WTC11 (cell line): Measurements from ENCODE around the gene FAM117B. TPM values are rescaled to one million over a fixed set of nuclear protein-coding genes. Genes with fewer than 3 reads are reported as not detected.

Source experiments
- ATAC-seq: fragments of 200-7000 bp; cut with Tn5 transposase; 2 replicates; pipeline ENCODE4 v1.10.0; 2021; ENCODE audit warnings: mild to moderate bottlenecking, moderate library complexity
- CTCF ChIA-PET: fragments of 300-600 bp; sonication (Branson Sonifier 250); formaldehyde crosslinking; loops from one replicate; lab custom pipeline; 2021; ENCODE audit warnings: antibody characterized with exemption; lab: Charles Lee
- POLR2A ChIA-PET: fragments of 350-600 bp; sonication (Branson Sonifier 250); formaldehyde crosslinking; loops from one replicate; lab custom pipeline; 2021; ENCODE audit warnings: antibody characterized with exemption; lab: Charles Lee
- DNase-seq: peaks from one replicate; pipeline ENCODE4 v3.0.0; 2021; ENCODE audit warnings: low spot score
- H3K27ac Mint-ChIP-seq: 2 replicates; pipeline ENCODE4 v1.8.0; 2021; ENCODE audit warnings: mixed read lengths
- H3K27me3 Mint-ChIP-seq: 2 replicates; pipeline ENCODE4 v1.8.0; 2021; ENCODE audit warnings: low read depth, mild to moderate bottlenecking, moderate library complexity, mixed read lengths
- H3K36me3 Mint-ChIP-seq: 2 replicates; pipeline ENCODE4 v1.8.0; 2021; ENCODE audit warnings: mixed read lengths
- H3K4me1 Mint-ChIP-seq: 2 replicates; pipeline ENCODE4 v1.8.0; 2022; ENCODE audit warnings: mixed read lengths
- H3K4me3 Mint-ChIP-seq: 2 replicates; pipeline ENCODE4 v1.8.0; 2021; ENCODE audit warnings: mild to moderate bottlenecking, moderate library complexity, mixed read lengths
- H3K9me3 Mint-ChIP-seq: 2 replicates; pipeline ENCODE4 v1.8.0; 2021; ENCODE audit warnings: mixed read lengths
- ESRRA ChIP-seq: sonication (generic); formaldehyde crosslinking; IDR thresholded peaks from 2 replicates; pipeline ENCODE4 v1.8.1; 2022; ENCODE audit warnings: mild to moderate bottlenecking, missing genetic modification reagents, borderline replicate concordance
- JAZF1 ChIP-seq: fragments of 250-450 bp; sonication (Bioruptor Pico); IDR thresholded peaks from 2 replicates; pipeline ENCODE4 v1.9.0; 2021; ENCODE audit warnings: moderate library complexity, mild to moderate bottlenecking, inconsistent platforms
- JUN ChIP-seq: sonication (generic); formaldehyde crosslinking; IDR thresholded peaks from 2 replicates; pipeline ENCODE4 v1.8.0; 2023; ENCODE audit warnings: mild to moderate bottlenecking, missing genetic modification reagents
- NFATC4 ChIP-seq: fragments of 250-450 bp; sonication (Bioruptor Pico); IDR thresholded peaks from 2 replicates; pipeline ENCODE4 v1.9.0; 2021; ENCODE audit warnings: mild to moderate bottlenecking
- NFE2L1 ChIP-seq: sonication (generic); formaldehyde crosslinking; IDR thresholded peaks from 2 replicates; pipeline ENCODE4 v1.8.1; 2023; ENCODE audit warnings: missing genetic modification reagents
- TEAD1 ChIP-seq: sonication (generic); formaldehyde crosslinking; IDR thresholded peaks from 2 replicates; pipeline ENCODE4 v1.8.0; 2022; ENCODE audit warnings: mild to moderate bottlenecking, missing genetic modification reagents
- total RNA-seq: library from RNA; stranded (reverse); gene quantifications from 3 replicates; pipeline ENCODE4 v1.2.3, GENCODE V29; 2021
- TF ChIP-seq, protein P1 (sequence below): sonication (generic); formaldehyde crosslinking; conservative IDR thresholded peaks from 2 replicates; pipeline ENCODE4 v1.8.1; 2023; ENCODE audit warnings: mild to moderate bottlenecking, low read depth, missing genetic modification reagents, moderate library complexity
- TF ChIP-seq, protein P2 (sequence below): sonication (generic); formaldehyde crosslinking; IDR thresholded peaks from 2 replicates; pipeline ENCODE4 v1.8.1; 2022; ENCODE audit warnings: missing genetic modification reagents, borderline replicate concordance
- TF ChIP-seq, protein P3 (sequence below): sonication (generic); formaldehyde crosslinking; IDR thresholded peaks from 2 replicates; pipeline ENCODE4 v1.8.0; 2022; ENCODE audit warnings: mild to moderate bottlenecking, missing genetic modification reagents
- TF ChIP-seq, protein P4 (sequence below): sonication (generic); formaldehyde crosslinking; IDR thresholded peaks from 2 replicates; pipeline ENCODE4 v1.8.0; 2023; ENCODE audit warnings: mild to moderate bottlenecking, missing genetic modification reagents
- TF ChIP-seq, protein P5 (sequence below): fragments of 250-450 bp; sonication (Bioruptor Pico); conservative IDR thresholded peaks from 2 replicates; pipeline ENCODE4 v1.9.0; 2021; ENCODE audit warnings: mild to moderate bottlenecking

FAM117B gene
- total RNA-seq, 1 experiment from 2014 or later: 18.1 TPM

DNA sequence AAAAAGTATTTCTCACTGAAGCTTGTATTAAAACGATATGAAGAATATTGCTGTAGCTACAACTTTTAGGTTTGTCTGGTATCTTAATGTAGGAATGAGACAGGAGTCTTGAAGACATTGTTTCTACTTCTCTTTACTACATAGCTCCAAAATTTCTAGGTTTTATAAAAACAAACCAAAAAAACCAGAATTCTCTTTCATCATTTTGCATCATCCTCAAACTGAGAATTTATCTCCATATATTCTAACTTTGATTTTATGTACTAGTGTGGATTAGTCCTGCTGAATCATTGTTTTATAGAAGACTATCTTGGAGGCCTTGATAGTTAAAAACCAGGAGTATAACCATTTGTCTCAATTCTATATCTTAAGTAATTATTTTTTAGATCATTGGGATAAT lies 136.6 kb downstream of the FAM117B start (continued):
- TF ChIP-seq, protein P1, sequence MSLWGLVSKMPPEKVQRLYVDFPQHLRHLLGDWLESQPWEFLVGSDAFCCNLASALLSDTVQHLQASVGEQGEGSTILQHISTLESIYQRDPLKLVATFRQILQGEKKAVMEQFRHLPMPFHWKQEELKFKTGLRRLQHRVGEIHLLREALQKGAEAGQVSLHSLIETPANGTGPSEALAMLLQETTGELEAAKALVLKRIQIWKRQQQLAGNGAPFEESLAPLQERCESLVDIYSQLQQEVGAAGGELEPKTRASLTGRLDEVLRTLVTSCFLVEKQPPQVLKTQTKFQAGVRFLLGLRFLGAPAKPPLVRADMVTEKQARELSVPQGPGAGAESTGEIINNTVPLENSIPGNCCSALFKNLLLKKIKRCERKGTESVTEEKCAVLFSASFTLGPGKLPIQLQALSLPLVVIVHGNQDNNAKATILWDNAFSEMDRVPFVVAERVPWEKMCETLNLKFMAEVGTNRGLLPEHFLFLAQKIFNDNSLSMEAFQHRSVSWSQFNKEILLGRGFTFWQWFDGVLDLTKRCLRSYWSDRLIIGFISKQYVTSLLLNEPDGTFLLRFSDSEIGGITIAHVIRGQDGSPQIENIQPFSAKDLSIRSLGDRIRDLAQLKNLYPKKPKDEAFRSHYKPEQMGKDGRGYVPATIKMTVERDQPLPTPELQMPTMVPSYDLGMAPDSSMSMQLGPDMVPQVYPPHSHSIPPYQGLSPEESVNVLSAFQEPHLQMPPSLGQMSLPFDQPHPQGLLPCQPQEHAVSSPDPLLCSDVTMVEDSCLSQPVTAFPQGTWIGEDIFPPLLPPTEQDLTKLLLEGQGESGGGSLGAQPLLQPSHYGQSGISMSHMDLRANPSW (CRISPR knock-in tag): no peak
- TF ChIP-seq, protein P2, sequence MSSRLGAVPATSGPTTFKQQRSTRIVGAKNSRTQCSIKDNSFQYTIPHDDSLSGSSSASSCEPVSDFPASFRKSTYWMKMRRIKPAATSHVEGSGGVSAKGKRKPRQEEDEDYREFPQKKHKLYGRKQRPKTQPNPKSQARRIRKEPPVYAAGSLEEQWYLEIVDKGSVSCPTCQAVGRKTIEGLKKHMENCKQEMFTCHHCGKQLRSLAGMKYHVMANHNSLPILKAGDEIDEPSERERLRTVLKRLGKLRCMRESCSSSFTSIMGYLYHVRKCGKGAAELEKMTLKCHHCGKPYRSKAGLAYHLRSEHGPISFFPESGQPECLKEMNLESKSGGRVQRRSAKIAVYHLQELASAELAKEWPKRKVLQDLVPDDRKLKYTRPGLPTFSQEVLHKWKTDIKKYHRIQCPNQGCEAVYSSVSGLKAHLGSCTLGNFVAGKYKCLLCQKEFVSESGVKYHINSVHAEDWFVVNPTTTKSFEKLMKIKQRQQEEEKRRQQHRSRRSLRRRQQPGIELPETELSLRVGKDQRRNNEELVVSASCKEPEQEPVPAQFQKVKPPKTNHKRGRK (CRISPR knock-in tag): no peak
- TF ChIP-seq, protein P3, sequence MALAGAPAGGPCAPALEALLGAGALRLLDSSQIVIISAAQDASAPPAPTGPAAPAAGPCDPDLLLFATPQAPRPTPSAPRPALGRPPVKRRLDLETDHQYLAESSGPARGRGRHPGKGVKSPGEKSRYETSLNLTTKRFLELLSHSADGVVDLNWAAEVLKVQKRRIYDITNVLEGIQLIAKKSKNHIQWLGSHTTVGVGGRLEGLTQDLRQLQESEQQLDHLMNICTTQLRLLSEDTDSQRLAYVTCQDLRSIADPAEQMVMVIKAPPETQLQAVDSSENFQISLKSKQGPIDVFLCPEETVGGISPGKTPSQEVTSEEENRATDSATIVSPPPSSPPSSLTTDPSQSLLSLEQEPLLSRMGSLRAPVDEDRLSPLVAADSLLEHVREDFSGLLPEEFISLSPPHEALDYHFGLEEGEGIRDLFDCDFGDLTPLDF: no peak
- TF ChIP-seq NFATC4 (CRISPR knock-in tag): no peak
- TF ChIP-seq JAZF1 (CRISPR knock-in tag): no peak
- TF ChIP-seq, protein P4, sequence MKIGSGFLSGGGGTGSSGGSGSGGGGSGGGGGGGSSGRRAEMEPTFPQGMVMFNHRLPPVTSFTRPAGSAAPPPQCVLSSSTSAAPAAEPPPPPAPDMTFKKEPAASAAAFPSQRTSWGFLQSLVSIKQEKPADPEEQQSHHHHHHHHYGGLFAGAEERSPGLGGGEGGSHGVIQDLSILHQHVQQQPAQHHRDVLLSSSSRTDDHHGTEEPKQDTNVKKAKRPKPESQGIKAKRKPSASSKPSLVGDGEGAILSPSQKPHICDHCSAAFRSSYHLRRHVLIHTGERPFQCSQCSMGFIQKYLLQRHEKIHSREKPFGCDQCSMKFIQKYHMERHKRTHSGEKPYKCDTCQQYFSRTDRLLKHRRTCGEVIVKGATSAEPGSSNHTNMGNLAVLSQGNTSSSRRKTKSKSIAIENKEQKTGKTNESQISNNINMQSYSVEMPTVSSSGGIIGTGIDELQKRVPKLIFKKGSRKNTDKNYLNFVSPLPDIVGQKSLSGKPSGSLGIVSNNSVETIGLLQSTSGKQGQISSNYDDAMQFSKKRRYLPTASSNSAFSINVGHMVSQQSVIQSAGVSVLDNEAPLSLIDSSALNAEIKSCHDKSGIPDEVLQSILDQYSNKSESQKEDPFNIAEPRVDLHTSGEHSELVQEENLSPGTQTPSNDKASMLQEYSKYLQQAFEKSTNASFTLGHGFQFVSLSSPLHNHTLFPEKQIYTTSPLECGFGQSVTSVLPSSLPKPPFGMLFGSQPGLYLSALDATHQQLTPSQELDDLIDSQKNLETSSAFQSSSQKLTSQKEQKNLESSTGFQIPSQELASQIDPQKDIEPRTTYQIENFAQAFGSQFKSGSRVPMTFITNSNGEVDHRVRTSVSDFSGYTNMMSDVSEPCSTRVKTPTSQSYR (CRISPR knock-in tag): no peak
- no peak for TF ChIP-seq TEAD1 (CRISPR knock-in tag)
- no peak for TF ChIP-seq ESRRA (CRISPR knock-in tag)
- TF ChIP-seq, all 79 proteins: peak for 0

DNA sequence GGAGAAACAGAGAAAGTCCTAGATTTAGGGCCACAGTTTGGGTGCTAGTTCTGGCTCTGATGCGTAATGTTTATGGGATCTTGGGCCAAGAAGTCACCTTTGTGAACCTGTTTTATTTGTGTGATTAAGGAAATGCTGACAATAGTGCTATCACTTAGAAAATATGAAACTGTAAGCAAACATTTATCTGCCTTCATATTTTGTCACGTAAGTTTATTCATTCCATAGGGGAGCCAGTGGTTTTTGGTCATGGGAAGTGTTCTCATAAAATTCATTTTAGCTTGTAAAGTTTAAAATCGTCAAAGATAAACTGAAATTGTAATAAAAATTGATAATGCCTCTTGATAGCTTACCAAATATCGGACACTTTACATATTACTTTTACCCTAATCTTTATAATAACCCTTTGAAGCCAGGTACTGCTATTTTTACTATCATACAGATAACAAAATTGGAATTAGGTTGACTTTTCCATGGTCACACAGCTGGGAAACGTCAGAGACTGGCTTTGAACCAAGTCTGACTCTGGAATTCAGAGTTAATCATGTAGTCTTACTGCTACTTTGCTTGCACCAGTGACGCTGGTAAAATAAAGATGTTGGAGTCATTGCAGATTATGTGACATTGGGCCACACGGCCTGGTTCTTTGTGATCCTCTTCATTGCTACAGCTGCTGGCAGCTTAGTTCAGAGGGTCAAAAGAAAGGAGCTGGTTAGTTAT lies 137.1 kb downstream of the FAM117B start:
- Mint-ChIP-seq H3K4me1 (peaks cover 18% of the 10 kb centered on the region), H3K36me3 (peaks cover 10% of the 10 kb centered on the region; the same call in 1 of the 2 replicates), H3K9me3 (no peaks in the 10 kb centered on the region), H3K27me3 (no peaks in the 10 kb centered on the region), H3K27ac (no peak overlapping the region), H3K4me3 (no peak overlapping the region)
- POLR2A ChIA-PET: no interaction called here
- DNase-seq: no peak
- ATAC-seq: no peak
- no peak for TF ChIP-seq NFE2L1 (CRISPR knock-in tag)
- no peak for TF ChIP-seq JUN
- TF ChIP-seq, protein P5, sequence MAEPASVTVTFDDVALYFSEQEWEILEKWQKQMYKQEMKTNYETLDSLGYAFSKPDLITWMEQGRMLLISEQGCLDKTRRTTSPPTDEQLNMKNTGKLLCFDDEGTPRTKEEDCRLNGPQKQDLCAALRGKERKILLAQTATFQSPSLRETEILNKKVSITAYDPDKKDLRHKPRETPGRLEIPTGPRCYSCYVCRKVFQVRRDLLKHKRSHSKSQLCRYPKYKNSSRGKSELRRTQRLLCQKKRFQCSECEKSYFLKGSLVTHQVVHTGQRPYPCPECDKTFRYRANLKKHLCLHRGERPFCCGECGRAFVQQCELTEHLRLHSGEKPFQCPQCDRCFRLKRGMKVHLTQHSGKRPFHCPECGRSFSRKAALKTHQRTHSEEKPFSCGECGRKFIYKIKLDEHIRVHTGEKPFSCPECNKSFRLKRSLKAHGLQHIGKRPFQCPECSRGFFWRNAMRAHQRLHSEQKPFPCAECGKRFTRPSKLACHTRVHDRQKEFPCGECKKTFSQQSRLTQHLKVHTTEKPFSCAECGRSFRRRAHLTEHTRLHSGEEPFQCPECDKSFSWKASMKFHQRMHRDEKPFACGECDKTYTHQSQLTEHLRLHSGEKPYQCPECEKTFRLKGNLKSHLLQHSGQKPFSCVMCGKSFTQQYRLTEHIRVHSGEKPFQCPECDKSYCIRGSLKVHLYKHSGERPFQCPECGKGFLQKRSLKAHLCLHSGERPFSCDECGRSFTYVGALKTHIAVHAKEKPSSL (CRISPR knock-in tag): no peak
- TF ChIP-seq JAZF1 (CRISPR knock-in tag): no peak
- CTCF ChIA-PET: no interaction called here
